ENCODE data around the gene CDC42EP2. TPM values are rescaled to one million over a fixed set of nuclear protein-coding genes. Genes with fewer than 3 reads are reported as not detected.

CDC42EP2 gene
- total and polyA plus RNA-seq, 2 of the 13 experiments (the other 11 are each of a cell fraction or from before 2014, with no cell fraction given), result 2.3 to 7.1 TPM

DNA sequence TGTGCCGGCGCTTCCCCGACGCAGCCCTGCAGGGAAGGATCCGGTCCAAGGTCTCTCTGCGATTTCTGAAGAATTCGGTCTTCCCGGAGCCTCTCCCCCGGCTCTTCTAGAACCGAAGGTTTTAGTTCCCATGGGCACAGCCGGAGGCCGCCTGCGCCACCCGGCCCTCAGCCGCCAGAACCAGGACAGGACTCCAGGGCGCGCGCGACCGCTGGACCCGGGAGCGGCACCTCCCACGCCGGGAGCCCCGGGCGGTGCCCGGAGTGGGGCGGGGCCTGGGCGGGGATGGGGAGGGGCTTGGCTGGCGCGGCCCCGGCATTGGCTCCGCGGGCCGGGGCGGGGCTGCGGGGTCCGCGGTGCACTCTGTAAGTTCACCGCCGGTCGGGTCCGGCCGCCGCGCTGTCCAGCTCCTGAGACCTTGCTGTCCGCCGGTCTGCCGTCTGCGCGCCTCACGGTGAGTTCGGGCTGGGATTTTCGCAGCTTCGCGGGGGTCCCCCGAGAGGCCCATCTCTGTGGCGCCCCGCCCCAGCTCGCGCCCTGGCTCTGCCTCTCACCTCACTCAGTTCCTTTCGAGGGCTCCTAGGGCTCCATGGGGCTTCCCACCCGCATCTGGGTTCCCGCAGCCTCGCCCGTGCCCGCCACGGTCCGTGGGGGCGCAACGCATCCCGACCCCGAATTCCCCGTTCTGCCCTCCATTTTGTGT lies at the start of gene CDC42EP2 (continued):
- TF ChIP-seq, protein P1, sequence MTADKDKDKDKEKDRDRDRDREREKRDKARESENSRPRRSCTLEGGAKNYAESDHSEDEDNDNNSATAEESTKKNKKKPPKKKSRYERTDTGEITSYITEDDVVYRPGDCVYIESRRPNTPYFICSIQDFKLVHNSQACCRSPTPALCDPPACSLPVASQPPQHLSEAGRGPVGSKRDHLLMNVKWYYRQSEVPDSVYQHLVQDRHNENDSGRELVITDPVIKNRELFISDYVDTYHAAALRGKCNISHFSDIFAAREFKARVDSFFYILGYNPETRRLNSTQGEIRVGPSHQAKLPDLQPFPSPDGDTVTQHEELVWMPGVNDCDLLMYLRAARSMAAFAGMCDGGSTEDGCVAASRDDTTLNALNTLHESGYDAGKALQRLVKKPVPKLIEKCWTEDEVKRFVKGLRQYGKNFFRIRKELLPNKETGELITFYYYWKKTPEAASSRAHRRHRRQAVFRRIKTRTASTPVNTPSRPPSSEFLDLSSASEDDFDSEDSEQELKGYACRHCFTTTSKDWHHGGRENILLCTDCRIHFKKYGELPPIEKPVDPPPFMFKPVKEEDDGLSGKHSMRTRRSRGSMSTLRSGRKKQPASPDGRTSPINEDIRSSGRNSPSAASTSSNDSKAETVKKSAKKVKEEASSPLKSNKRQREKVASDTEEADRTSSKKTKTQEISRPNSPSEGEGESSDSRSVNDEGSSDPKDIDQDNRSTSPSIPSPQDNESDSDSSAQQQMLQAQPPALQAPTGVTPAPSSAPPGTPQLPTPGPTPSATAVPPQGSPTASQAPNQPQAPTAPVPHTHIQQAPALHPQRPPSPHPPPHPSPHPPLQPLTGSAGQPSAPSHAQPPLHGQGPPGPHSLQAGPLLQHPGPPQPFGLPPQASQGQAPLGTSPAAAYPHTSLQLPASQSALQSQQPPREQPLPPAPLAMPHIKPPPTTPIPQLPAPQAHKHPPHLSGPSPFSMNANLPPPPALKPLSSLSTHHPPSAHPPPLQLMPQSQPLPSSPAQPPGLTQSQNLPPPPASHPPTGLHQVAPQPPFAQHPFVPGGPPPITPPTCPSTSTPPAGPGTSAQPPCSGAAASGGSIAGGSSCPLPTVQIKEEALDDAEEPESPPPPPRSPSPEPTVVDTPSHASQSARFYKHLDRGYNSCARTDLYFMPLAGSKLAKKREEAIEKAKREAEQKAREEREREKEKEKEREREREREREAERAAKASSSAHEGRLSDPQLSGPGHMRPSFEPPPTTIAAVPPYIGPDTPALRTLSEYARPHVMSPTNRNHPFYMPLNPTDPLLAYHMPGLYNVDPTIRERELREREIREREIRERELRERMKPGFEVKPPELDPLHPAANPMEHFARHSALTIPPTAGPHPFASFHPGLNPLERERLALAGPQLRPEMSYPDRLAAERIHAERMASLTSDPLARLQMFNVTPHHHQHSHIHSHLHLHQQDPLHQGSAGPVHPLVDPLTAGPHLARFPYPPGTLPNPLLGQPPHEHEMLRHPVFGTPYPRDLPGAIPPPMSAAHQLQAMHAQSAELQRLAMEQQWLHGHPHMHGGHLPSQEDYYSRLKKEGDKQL (CRISPR knock-in tag; IDR thresholded peaks at IDR 0.05; ENCODE audit: low read depth), result no peak
- TF ChIP-seq PAWR (CRISPR knock-in tag; IDR thresholded peaks at IDR 0.05; ENCODE audit: borderline replicate concordance), result no peak
- no peak for TF ChIP-seq ZNF747 (CRISPR knock-in tag; IDR thresholded peaks at IDR 0.05; ENCODE audit: borderline replicate concordance)
- TF ChIP-seq HDAC1 (CRISPR knock-in tag; IDR thresholded peaks at IDR 0.05), result peak; percentile 50; the same call in 1 of the 2 replicates
- peak; percentile 49; the same call in 1 of the 2 replicates for TF ChIP-seq GATA4 (IDR thresholded peaks at IDR 0.05; ENCODE audit: borderline replicate concordance, low read depth)
- TF ChIP-seq SYNCRIP (IDR thresholded peaks at IDR 0.05; ENCODE audit: insufficient read depth, low read depth, low read length), result no peak
- no peak; the same call in 1 of the 2 replicates for TF ChIP-seq ZNF335 (CRISPR knock-in tag; IDR thresholded peaks at IDR 0.05)
- TF ChIP-seq, protein P2, sequence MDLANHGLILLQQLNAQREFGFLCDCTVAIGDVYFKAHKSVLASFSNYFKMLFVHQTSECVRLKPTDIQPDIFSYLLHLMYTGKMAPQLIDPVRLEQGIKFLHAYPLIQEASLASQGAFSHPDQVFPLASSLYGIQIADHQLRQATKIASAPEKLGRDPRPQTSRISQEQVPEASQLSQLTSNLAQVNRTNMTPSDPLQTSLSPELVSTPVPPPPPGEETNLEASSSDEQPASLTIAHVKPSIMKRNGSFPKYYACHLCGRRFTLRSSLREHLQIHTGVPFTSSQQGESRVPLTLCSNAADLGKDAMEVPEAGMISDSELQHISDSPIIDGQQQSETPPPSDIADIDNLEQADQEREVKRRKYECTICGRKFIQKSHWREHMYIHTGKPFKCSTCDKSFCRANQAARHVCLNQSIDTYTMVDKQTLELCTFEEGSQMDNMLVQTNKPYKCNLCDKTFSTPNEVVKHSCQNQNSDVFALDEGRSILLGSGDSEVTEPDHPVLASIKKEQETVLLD (CRISPR knock-in tag; IDR thresholded peaks at IDR 0.05; ENCODE audit: low read depth), result no peak
- TF ChIP-seq POLR2A (IDR thresholded peaks at IDR 0.05; ENCODE audit: insufficient read depth in 1 of 2, low read depth in 2 of 2, low read length in 2 of 2), result peak; percentile 58 to 95
- no peak for TF ChIP-seq ZNF839 (CRISPR knock-in tag; IDR thresholded peaks at IDR 0.05; ENCODE audit: borderline replicate concordance)
- TF ChIP-seq, protein P3, sequence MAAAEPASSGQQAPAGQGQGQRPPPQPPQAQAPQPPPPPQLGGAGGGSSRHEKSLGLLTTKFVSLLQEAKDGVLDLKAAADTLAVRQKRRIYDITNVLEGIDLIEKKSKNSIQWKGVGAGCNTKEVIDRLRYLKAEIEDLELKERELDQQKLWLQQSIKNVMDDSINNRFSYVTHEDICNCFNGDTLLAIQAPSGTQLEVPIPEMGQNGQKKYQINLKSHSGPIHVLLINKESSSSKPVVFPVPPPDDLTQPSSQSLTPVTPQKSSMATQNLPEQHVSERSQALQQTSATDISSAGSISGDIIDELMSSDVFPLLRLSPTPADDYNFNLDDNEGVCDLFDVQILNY (CRISPR knock-in tag; conservative IDR thresholded peaks at IDR 0.05), result no peak
- TF ChIP-seq, protein P4, sequence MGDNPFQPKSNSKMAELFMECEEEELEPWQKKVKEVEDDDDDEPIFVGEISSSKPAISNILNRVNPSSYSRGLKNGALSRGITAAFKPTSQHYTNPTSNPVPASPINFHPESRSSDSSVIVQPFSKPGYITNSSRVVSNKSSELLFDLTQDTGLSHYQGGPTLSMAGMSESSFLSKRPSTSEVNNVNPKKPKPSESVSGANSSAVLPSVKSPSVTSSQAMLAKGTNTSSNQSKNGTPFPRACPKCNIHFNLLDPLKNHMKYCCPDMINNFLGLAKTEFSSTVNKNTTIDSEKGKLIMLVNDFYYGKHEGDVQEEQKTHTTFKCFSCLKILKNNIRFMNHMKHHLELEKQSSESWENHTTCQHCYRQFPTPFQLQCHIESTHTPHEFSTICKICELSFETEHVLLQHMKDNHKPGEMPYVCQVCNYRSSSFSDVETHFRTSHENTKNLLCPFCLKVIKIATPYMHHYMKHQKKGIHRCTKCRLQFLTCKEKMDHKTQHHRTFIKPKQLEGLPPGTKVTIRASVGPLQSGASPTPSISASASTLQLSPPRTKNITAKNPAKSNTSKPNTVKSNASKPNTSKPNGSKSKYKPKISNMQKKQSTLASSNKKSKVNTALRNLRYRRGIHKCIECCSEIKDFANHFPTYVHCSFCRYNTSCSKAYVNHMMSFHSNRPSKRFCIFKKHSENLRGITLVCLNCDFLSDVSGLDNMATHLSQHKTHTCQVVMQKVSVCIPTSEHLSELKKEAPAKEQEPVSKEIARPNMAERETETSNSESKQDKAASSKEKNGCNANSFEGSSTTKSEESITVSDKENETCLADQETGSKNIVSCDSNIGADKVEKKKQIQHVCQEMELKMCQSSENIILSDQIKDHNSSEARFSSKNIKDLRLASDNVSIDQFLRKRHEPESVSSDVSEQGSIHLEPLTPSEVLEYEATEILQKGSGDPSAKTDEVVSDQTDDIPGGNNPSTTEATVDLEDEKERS (CRISPR knock-in tag; IDR thresholded peaks at IDR 0.05), result no peak
- no peak; the same call in 1 of the 2 replicates for TF ChIP-seq SATB2 (CRISPR knock-in tag; IDR thresholded peaks at IDR 0.05)
- TF ChIP-seq ZNF549 (CRISPR knock-in tag; IDR thresholded peaks at IDR 0.05), result no peak
- TF ChIP-seq KAT2B (IDR thresholded peaks at IDR 0.05; ENCODE audit: borderline replicate concordance, low read depth, low read length), result no peak
- no peak for TF ChIP-seq ZNF317 (CRISPR knock-in tag; IDR thresholded peaks at IDR 0.05)
- TF ChIP-seq MTF2 (CRISPR knock-in tag; IDR thresholded peaks at IDR 0.05; ENCODE audit: borderline replicate concordance), result no peak
- no peak for TF ChIP-seq NFRKB (IDR thresholded peaks at IDR 0.05)
- TF ChIP-seq EZH2 (conservative IDR thresholded peaks at IDR 0.05; ENCODE audit: low read depth, low read length), result no peak
- 0 out of 2 replicates have a peak, but pooled peaks have one; percentile 53 for TF ChIP-seq KLF12 (CRISPR knock-in tag; IDR thresholded peaks at IDR 0.05; ENCODE audit: borderline replicate concordance)
